GM12878 (cell line): ENCODE results near the gene MVB12B. TPM values are rescaled to one million over a fixed set of nuclear protein-coding genes. Genes with fewer than 3 reads are reported as not detected.

ENCODE experiments used
- ATAC-seq: fragments of 200-7000 bp; cut with Tn5 transposase; 3 replicates; pipeline ENCODE4 v1.9.1; 2020; ENCODE audit warnings: mild to moderate bottlenecking, moderate library complexity
- BruUV-seq: library from RNA; stranded (reverse); fragments of 400-500 nt; replicated peaks from 2 replicates; lab custom pipeline; 2021; lab: Mats Ljungman, UMichigan
- CTCF ChIA-PET: fragments of 300-600 bp; sonication (Branson Sonifier 250); formaldehyde crosslinking; extraction: SDS; loops from one replicate; lab custom pipeline; 2021; ENCODE audit warnings: inconsistent platforms; lab: Yijun Ruan, JAX
- POLR2A ChIA-PET: fragments of 350-600 bp; formaldehyde crosslinking; extraction: SDS; loops from one replicate; lab custom pipeline; 2021; ENCODE audit warnings: inconsistent platforms; lab: Charles Lee
- RAD21 ChIA-PET: fragments of 300-600 bp; sonication (Branson Sonifier 250); formaldehyde crosslinking; loops from one replicate; lab custom pipeline; 2023; ENCODE audit warnings: antibody characterized with exemption; ENCODE audit not compliant: unreplicated experiment; lab: Charles Lee
- SMC1A ChIA-PET: fragments of 300-600 bp; sonication (Branson Sonifier 250); formaldehyde crosslinking; loops from one replicate; lab custom pipeline; 2023; ENCODE audit not compliant: unreplicated experiment, uncharacterized antibody; lab: Charles Lee
- DNase-seq: peaks from one replicate; pipeline ENCODE4 v3.0.0-alpha.2; 2011; ENCODE audit warnings: low read depth, low spot score
- FAIRE-seq: peaks from 3 replicates; lab custom pipeline; 2011; peaks lifted over from hg19 to GRCh38; lab: Jason Lieb, UNC
- H2AFZ ChIP-seq: 2 replicates; pipeline ENCODE4 v1.6.0; 2011; ENCODE audit warnings: low read depth, low read length, control low read depth; ENCODE audit not compliant: control insufficient read depth
- H3K27ac ChIP-seq: 2 replicates; pipeline ENCODE4 v1.5.1; 2011; ENCODE audit warnings: control low read depth; ENCODE audit not compliant: control insufficient read depth, insufficient read depth
- H3K27me3 ChIP-seq, 2 experiments: replicated peaks in 1 of 2; 2 replicates each; pipeline versions ENCODE4 v1.6.0 to v1.6.1; 2011; ENCODE audit warnings: low read length in 1 of 2; ENCODE audit not compliant: control insufficient read depth in 2 of 2, insufficient read depth in 2 of 2
- H3K36me3 ChIP-seq, 2 experiments: 2 replicates each; pipeline ENCODE4 v1.5.1; 2011; ENCODE audit warnings: low read length in 1 of 2; ENCODE audit not compliant: control insufficient read depth in 2 of 2, insufficient read depth in 2 of 2
- H3K4me1 ChIP-seq: 2 replicates; pipeline ENCODE4 v1.6.1; 2011; ENCODE audit warnings: mild to moderate bottlenecking, low read length, moderate library complexity, mixed read lengths; ENCODE audit not compliant: control insufficient read depth, insufficient read depth
- H3K4me2 ChIP-seq: 2 replicates; pipeline ENCODE4 v1.6.0; 2011; ENCODE audit warnings: control low read depth; ENCODE audit not compliant: control insufficient read depth, insufficient read depth
- H3K4me3 ChIP-seq: fragments of 200-600 bp; sonication (generic); 2 replicates; pipeline ENCODE4 v1.5.1; 2016
- H3K79me2 ChIP-seq: 2 replicates; pipeline ENCODE4 v1.6.0; 2011; ENCODE audit warnings: low read length; ENCODE audit not compliant: control insufficient read depth, insufficient read depth
- H3K9ac ChIP-seq: 2 replicates; pipeline ENCODE4 v1.8.0; 2011; ENCODE audit warnings: low read length, control low read depth, mixed read lengths; ENCODE audit not compliant: control insufficient read depth, insufficient read depth
- H3K9me3 ChIP-seq: replicated peaks from 3 replicates; pipeline ENCODE4 v1.5.1; 2011; ENCODE audit warnings: mild to moderate bottlenecking, low read length; ENCODE audit not compliant: control insufficient read depth, insufficient read depth
- H4K20me1 ChIP-seq: 2 replicates; pipeline ENCODE4 v1.6.0; 2011; ENCODE audit not compliant: control insufficient read depth, insufficient read depth
- PAX5 ChIP-seq: IDR thresholded peaks from 2 replicates; pipeline ENCODE4 v1.6.1; 2011; ENCODE audit warnings: low read depth, low read length, borderline replicate concordance
- POLR2A ChIP-seq: IDR thresholded peaks from 2 replicates; pipeline ENCODE4 v1.6.1; 2011; ENCODE audit warnings: low read depth, mild to moderate bottlenecking, low read length
- ZNF217 ChIP-seq: fragments of 450-650 bp; IDR thresholded peaks from 2 replicates; pipeline ENCODE4 v1.6.1; 2017; ENCODE audit warnings: antibody characterized with exemption, mild to moderate bottlenecking
- WGBS: methylation state at CpG from one replicate; pipeline ENCODE4 v1.1.6; 2016; ENCODE audit warnings: low lambda C conversion rate; ENCODE audit not compliant: insufficient replicate concordance, insufficient coverage; ENCODE audit errors: missing lambda C conversion rate; 5-methylcytosine and 5-hydroxymethylcytosine counted together
- in situ Hi-C: fragments of 300-500 bp; cut with MboI; formaldehyde crosslinking; loops from 9 replicates; pipeline ENCODE4 v1.14.3; 2018; ENCODE audit warnings: mixed read lengths
- intact Hi-C: fragments of 100-400 bp; cut with micrococcal nuclease; formaldehyde crosslinking; loops from one replicate; pipeline ENCODE4 v1.14.2; 2022; ENCODE audit not compliant: unreplicated experiment
- polyA plus RNA-seq, 11 experiments: library from polyadenylated mRNA; depleted of rRNA in 4 of 11; unstranded in 6 of 11; stranded (reverse) in 5 of 11; fragments of >200 nt; fragmentation: Nextera tagmentation in 4 of 11; fragmentation: Illumina TruSeq in 1 of 11; extraction: Ambion mirVana in 4 of 11; extraction: Trizol in 1 of 11; gene quantifications; 1 replicate in 1 of 11; 2 replicates in 10 of 11; pipeline versions ENCODE4 v1.2.1 to v1.2.3, GENCODE V29; 2011 to 2016; ENCODE audit warnings: inconsistent platforms in 2 of 11, missing spikeins in 2 of 11, low read depth in 1 of 11
- total RNA-seq, 4 experiments: library from RNA; depleted of rRNA in 3 of 4; stranded (reverse); fragments of >200 nt in 3 of 4; fragmentation: Illumina TruSeq in 1 of 4; extraction: Trizol in 1 of 4; gene quantifications; 2 replicates each; pipeline versions ENCODE4 v1.2.1 to v1.2.3, GENCODE V29; 2013 to 2021
- TF ChIP-seq, protein P1 (sequence below): IDR thresholded peaks from 2 replicates; pipeline ENCODE4 v1.6.1; 2012; ENCODE audit warnings: mild to moderate bottlenecking, low read depth, low read length
- TF ChIP-seq, protein P2 (sequence below): fragments of 450-650 bp; formaldehyde crosslinking; IDR thresholded peaks from 2 replicates; pipeline ENCODE4 v1.5.0; 2022; ENCODE audit warnings: mild to moderate bottlenecking, missing genetic modification characterization
- TF ChIP-seq, protein P3 (sequence below): fragments of 450-650 bp; IDR thresholded peaks from 2 replicates; pipeline ENCODE4 v1.6.1; 2018; ENCODE audit warnings: mild to moderate bottlenecking, low read depth, moderate library complexity; ENCODE audit not compliant: partially characterized antibody

The MVB12B gene
- total and polyA plus RNA-seq, 10 of the 15 experiments (the other 5 are each of a cell fraction or from before 2014, with no cell fraction given) = 0.08 TPM; not detected in 9

DNA sequence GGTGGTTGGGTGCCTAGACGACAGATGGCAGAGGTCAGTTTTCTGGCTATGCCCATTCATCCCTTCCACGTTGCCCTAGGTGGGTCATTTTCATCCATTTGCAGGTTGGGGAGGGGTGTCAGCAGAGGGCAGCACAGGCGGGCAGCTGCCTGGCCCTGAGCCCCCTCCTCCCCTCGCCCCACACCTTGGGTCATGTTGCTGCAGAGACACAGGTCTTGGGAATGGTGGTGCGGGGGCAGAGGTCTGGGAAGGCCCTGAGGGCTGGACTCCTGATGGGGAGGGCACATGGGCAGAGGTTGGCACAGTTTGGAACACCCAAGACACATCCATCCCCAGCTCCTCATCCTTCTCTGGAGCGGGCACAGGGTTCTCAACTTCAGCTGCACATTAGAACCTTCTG is 183.9 kb downstream of the MVB12B start:
- ChIA-PET SMC1A (no interaction called here), POLR2A (interaction anchor here (0.7 kb wide), 1 partner anchor 240 kb away, joined by 6 read pairs; no protein-coding TSS in a partner anchor), CTCF (interaction anchor here (1.1 to 3.4 kb wide), 4 partner anchors 10 to 82 kb away, joined by 3 to 11 read pairs (median 6); no protein-coding TSS in a partner anchor), RAD21 (no interaction called here)
- no peak for FAIRE-seq
- no TSS peak for BruUV-seq
- ATAC-seq = no peak
- Histone ChIP-seq H3K36me3 (no peaks in the 10 kb centered on the region), H3K9ac (no peak overlapping the region), H3K79me2 (no peaks in the 10 kb centered on the region), H3K27ac (no peak overlapping the region), H3K9me3 (no peaks in the 10 kb centered on the region), H3K27me3 (peaks cover under 1 to 6% of the 10 kb centered on the region in 2 experiments), H2AFZ (no peak overlapping the region), H4K20me1 (no peaks in the 10 kb centered on the region), H3K4me1 (no peaks in the 10 kb centered on the region), H3K4me3 (no peak overlapping the region), H3K4me2 (no peak overlapping the region)
- intact Hi-C loops = no loop called here
- DNase-seq = no peak
- TF ChIP-seq, protein P1, sequence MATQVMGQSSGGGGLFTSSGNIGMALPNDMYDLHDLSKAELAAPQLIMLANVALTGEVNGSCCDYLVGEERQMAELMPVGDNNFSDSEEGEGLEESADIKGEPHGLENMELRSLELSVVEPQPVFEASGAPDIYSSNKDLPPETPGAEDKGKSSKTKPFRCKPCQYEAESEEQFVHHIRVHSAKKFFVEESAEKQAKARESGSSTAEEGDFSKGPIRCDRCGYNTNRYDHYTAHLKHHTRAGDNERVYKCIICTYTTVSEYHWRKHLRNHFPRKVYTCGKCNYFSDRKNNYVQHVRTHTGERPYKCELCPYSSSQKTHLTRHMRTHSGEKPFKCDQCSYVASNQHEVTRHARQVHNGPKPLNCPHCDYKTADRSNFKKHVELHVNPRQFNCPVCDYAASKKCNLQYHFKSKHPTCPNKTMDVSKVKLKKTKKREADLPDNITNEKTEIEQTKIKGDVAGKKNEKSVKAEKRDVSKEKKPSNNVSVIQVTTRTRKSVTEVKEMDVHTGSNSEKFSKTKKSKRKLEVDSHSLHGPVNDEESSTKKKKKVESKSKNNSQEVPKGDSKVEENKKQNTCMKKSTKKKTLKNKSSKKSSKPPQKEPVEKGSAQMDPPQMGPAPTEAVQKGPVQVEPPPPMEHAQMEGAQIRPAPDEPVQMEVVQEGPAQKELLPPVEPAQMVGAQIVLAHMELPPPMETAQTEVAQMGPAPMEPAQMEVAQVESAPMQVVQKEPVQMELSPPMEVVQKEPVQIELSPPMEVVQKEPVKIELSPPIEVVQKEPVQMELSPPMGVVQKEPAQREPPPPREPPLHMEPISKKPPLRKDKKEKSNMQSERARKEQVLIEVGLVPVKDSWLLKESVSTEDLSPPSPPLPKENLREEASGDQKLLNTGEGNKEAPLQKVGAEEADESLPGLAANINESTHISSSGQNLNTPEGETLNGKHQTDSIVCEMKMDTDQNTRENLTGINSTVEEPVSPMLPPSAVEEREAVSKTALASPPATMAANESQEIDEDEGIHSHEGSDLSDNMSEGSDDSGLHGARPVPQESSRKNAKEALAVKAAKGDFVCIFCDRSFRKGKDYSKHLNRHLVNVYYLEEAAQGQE = no peak
- TF ChIP-seq ZNF217 (no peak), POLR2A (no peak), PAX5 (no peak)
- TF ChIP-seq, protein P2, sequence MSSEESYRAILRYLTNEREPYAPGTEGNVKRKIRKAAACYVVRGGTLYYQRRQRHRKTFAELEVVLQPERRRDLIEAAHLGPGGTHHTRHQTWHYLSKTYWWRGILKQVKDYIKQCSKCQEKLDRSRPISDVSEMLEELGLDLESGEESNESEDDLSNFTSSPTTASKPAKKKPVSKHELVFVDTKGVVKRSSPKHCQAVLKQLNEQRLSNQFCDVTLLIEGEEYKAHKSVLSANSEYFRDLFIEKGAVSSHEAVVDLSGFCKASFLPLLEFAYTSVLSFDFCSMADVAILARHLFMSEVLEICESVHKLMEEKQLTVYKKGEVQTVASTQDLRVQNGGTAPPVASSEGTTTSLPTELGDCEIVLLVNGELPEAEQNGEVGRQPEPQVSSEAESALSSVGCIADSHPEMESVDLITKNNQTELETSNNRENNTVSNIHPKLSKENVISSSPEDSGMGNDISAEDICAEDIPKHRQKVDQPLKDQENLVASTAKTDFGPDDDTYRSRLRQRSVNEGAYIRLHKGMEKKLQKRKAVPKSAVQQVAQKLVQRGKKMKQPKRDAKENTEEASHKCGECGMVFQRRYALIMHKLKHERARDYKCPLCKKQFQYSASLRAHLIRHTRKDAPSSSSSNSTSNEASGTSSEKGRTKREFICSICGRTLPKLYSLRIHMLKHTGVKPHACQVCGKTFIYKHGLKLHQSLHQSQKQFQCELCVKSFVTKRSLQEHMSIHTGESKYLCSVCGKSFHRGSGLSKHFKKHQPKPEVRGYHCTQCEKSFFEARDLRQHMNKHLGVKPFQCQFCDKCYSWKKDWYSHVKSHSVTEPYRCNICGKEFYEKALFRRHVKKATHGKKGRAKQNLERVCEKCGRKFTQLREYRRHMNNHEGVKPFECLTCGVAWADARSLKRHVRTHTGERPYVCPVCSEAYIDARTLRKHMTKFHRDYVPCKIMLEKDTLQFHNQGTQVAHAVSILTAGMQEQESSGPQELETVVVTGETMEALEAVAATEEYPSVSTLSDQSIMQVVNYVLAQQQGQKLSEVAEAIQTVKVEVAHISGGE (CRISPR knock-in tag) = no peak
- TF ChIP-seq, protein P3, sequence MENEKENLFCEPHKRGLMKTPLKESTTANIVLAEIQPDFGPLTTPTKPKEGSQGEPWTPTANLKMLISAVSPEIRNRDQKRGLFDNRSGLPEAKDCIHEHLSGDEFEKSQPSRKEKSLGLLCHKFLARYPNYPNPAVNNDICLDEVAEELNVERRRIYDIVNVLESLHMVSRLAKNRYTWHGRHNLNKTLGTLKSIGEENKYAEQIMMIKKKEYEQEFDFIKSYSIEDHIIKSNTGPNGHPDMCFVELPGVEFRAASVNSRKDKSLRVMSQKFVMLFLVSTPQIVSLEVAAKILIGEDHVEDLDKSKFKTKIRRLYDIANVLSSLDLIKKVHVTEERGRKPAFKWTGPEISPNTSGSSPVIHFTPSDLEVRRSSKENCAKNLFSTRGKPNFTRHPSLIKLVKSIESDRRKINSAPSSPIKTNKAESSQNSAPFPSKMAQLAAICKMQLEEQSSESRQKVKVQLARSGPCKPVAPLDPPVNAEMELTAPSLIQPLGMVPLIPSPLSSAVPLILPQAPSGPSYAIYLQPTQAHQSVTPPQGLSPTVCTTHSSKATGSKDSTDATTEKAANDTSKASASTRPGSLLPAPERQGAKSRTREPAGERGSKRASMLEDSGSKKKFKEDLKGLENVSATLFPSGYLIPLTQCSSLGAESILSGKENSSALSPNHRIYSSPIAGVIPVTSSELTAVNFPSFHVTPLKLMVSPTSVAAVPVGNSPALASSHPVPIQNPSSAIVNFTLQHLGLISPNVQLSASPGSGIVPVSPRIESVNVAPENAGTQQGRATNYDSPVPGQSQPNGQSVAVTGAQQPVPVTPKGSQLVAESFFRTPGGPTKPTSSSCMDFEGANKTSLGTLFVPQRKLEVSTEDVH = no peak
- WGBS = 12% methylated on average over 6 of the region's 6 CpGs
- in situ Hi-C loops = no loop called here
